ENCODE results near the gene GINS1.

The GINS1 gene

GRCh38 chr20:25478889-25479568 lies 71.6 kb downstream of the GINS1 start:
- no peak for DNase-seq

- no peak for DNase-seq
Measured at GRCh38 chr20:25479638-25480037, 72.2 kb downstream of the GINS1 start.

- no peak for DNase-seq
Measured at GRCh38 chr20:25480156-25480555, 72.7 kb downstream of the GINS1 start.

GRCh38 chr20:25480797-25481196 lies 73.3 kb downstream of the GINS1 start:
- no peak for DNase-seq

- no peak for DNase-seq
Measured at GRCh38 chr20:25481235-25481917, 73.9 kb downstream of the GINS1 start.

- no peak for DNase-seq
Measured at GRCh38 chr20:25481918-25482253, 74.4 kb downstream of the GINS1 start.

- no peak for DNase-seq
Measured at GRCh38 chr20:25483431-25484132, 76.1 kb downstream of the GINS1 start.

GRCh38 chr20:25484224-25484846 lies 76.9 kb downstream of the GINS1 start:
- DNase-seq = peak; percentile 2

- DNase-seq = no peak
Measured at GRCh38 chr20:25484911-25485511, 77.5 kb downstream of the GINS1 start.

GRCh38 chr20:25485872-25486271 lies 78.4 kb downstream of the GINS1 start:
- no peak for DNase-seq

- DNase-seq = peak; percentile 52
Measured at GRCh38 chr20:25486377-25486776, 78.9 kb downstream of the GINS1 start.

GRCh38 chr20:25487306-25487705 lies 79.8 kb downstream of the GINS1 start:
- DNase-seq = no peak

- no peak for DNase-seq
Measured at GRCh38 chr20:25487975-25488374, 80.5 kb downstream of the GINS1 start.

GRCh38 chr20:25489221-25489871 lies 81.9 kb downstream of the GINS1 start:
- no peak for DNase-seq

GRCh38 chr20:25490656-25491445 lies 83.4 kb downstream of the GINS1 start:
- DNase-seq = no peak

- DNase-seq = no peak
Measured at GRCh38 chr20:25491446-25492038, 84.1 kb downstream of the GINS1 start.

- no peak for DNase-seq
Measured at GRCh38 chr20:25493137-25493536, 85.7 kb downstream of the GINS1 start.

- DNase-seq = no peak
Measured at GRCh38 chr20:25493748-25494505, 86.5 kb downstream of the GINS1 start.

- DNase-seq = no peak
Measured at GRCh38 chr20:25494506-25495188, 87.2 kb downstream of the GINS1 start.

GRCh38 chr20:25495189-25495824 lies 87.8 kb downstream of the GINS1 start:
- no peak for DNase-seq
